CD14-positive monocyte (primary cell): ENCODE data around the gene ME1. TPM values are rescaled to one million over a fixed set of nuclear protein-coding genes. Genes with fewer than 3 reads are reported as not detected.

ENCODE experiments used
- DNase-seq, 3 donors: peaks; one replicate each; pipeline ENCODE4 v3.0.0-alpha.2; 2011 to 2022
- H2AFZ ChIP-seq: 2 replicates; pipeline ENCODE4 v1.6.0; 2012; ENCODE audit warnings: mild to moderate bottlenecking, low read depth, low read length, inconsistent platforms; ENCODE audit not compliant: insufficient read depth, poor library complexity, severe bottlenecking
- H3K27ac ChIP-seq, 2 donors: 1 replicate in 1 of 2; 2 replicates in 1 of 2; pipeline ENCODE4 v1.5.1; 2012 to 2013; ENCODE audit warnings: low read length in 2 of 2, control low read depth in 1 of 2, inconsistent platforms in 1 of 2, low read depth in 1 of 2, mild to moderate bottlenecking in 1 of 2
- H3K27me3 ChIP-seq, 2 donors: one replicate each; pipeline versions ENCODE4 v1.6.0 to v1.6.1; 2011 to 2013; ENCODE audit warnings: low read length in 2 of 2; ENCODE audit not compliant: control insufficient read depth in 2 of 2, insufficient read depth in 2 of 2
- H3K36me3 ChIP-seq, 2 donors: replicated peaks in 1 of 2; 1 replicate in 1 of 2; 2 replicates in 1 of 2; pipeline versions ENCODE4 v1.5.1 to v1.6.1; 2012 to 2013; ENCODE audit warnings: low read length in 2 of 2, control low read depth in 1 of 2, inconsistent platforms in 1 of 2, mild to moderate bottlenecking in 1 of 2; ENCODE audit not compliant: insufficient read depth in 2 of 2, control insufficient read depth in 1 of 2
- H3K4me1 ChIP-seq, 2 donors: 1 replicate in 1 of 2; 2 replicates in 1 of 2; pipeline versions ENCODE4 v1.5.1 to v1.6.1; 2012 to 2013; ENCODE audit warnings: low read length in 2 of 2, control low read depth in 1 of 2, inconsistent platforms in 1 of 2, mild to moderate bottlenecking in 1 of 2, moderate library complexity in 1 of 2; ENCODE audit not compliant: insufficient read depth in 2 of 2, control insufficient read depth in 1 of 2
- H3K4me2 ChIP-seq: replicated peaks from 2 replicates; pipeline ENCODE3; 2012; ENCODE audit warnings: low read length, moderate library complexity, mild to moderate bottlenecking; ENCODE audit not compliant: poor library complexity, severe bottlenecking; ENCODE audit errors: extremely low read depth
- H3K4me3 ChIP-seq, 3 experiments: fragments of 200-600 bp in 1 of 3; sonication (generic) in 1 of 3; replicated peaks in 1 of 3; 1 replicate in 2 of 3; 2 replicates in 1 of 3; pipeline ENCODE4 v1.5.1; 2011 to 2013; ENCODE audit warnings: low read length in 3 of 3, mild to moderate bottlenecking in 3 of 3, control low read depth in 2 of 3, low read depth in 2 of 3, inconsistent platforms in 1 of 3, moderate library complexity in 1 of 3
- H3K79me2 ChIP-seq: 2 replicates; pipeline ENCODE4 v1.6.0; 2012; ENCODE audit warnings: mild to moderate bottlenecking, control low read depth, inconsistent platforms, low read length, moderate library complexity; ENCODE audit not compliant: insufficient read depth
- H3K9ac ChIP-seq: 2 replicates; pipeline ENCODE4 v1.6.0; 2017; ENCODE audit warnings: low read length, mild to moderate bottlenecking; ENCODE audit not compliant: insufficient read depth, poor library complexity, severe bottlenecking
- H3K9me3 ChIP-seq, 2 donors: replicated peaks in 1 of 2; 1 replicate in 1 of 2; 2 replicates in 1 of 2; pipeline versions ENCODE4 v1.5.1 to v1.6.1; 2012 to 2013; ENCODE audit warnings: low read length in 2 of 2, control low read depth in 1 of 2; ENCODE audit not compliant: control insufficient read depth in 1 of 2, insufficient read depth in 1 of 2
- H4K20me1 ChIP-seq: 2 replicates; pipeline ENCODE4 v1.6.0; 2012; ENCODE audit warnings: mild to moderate bottlenecking, low read length, control low read depth, moderate library complexity; ENCODE audit not compliant: insufficient read depth
- H3K27ac Mint-ChIP-seq, 7 donors: one replicate each; pipeline ENCODE4 v1.8.0; 2020; ENCODE audit warnings: mild to moderate bottlenecking in 7 of 7, mixed read lengths in 7 of 7, moderate library complexity in 6 of 7, inconsistent platforms in 2 of 7
- H3K27me3 Mint-ChIP-seq, 3 donors: one replicate each; pipeline ENCODE4 v1.8.0; 2021 to 2022; ENCODE audit warnings: low read depth in 3 of 3, mild to moderate bottlenecking in 3 of 3, mixed read lengths in 3 of 3, moderate library complexity in 3 of 3, inconsistent platforms in 1 of 3
- H3K36me3 Mint-ChIP-seq, 2 donors: one replicate each; pipeline ENCODE4 v1.8.0; 2020; ENCODE audit warnings: mixed read lengths in 2 of 2, inconsistent platforms in 1 of 2, mild to moderate bottlenecking in 1 of 2
- H3K4me1 Mint-ChIP-seq: one replicate; pipeline ENCODE4 v1.8.0; 2020; ENCODE audit warnings: mild to moderate bottlenecking, mixed read lengths
- H3K4me3 Mint-ChIP-seq, 2 donors: one replicate each; pipeline ENCODE4 v1.8.0; 2020; ENCODE audit warnings: mild to moderate bottlenecking in 2 of 2, mixed read lengths in 2 of 2, moderate library complexity in 1 of 2
- H3K9me3 Mint-ChIP-seq, 7 donors: one replicate each; pipeline ENCODE4 v1.8.0; 2020 to 2022; ENCODE audit warnings: mixed read lengths in 7 of 7, mild to moderate bottlenecking in 6 of 7, moderate library complexity in 6 of 7, inconsistent platforms in 2 of 7
- CTCF ChIP-seq: fragments of 200-600 bp; IDR thresholded peaks from one replicate; pipeline ENCODE4 v1.8.0; 2022; ENCODE audit warnings: antibody characterized with exemption, mild to moderate bottlenecking
- WGBS: methylation state at CpG from one replicate; pipeline ENCODE4 v1.1.5; 2013; ENCODE audit warnings: missing lambda C conversion rate; ENCODE audit not compliant: insufficient coverage; 5-methylcytosine and 5-hydroxymethylcytosine counted together
- intact Hi-C, 2 donors: fragments of 100-400 bp; cut with micrococcal nuclease; formaldehyde crosslinking; loops; one replicate each; pipeline versions ENCODE4 v1.15.0 to v1.15.1; 2023
- polyA plus RNA-seq, 3 donors: library from polyadenylated mRNA; depleted of rRNA in 1 of 3; unstranded in 2 of 3; stranded (reverse) in 1 of 3; fragments of 300-500 nt in 2 of 3; fragments of >200 nt in 1 of 3; fragmentation: Illumina TruSeq in 2 of 3; gene quantifications; 1 replicate in 2 of 3; 2 replicates in 1 of 3; pipeline ENCODE4 v1.2.3, GENCODE V29; 2012 to 2021

The ME1 gene
- polyA plus RNA-seq, 3 donors, result 1.3 to 4.0 (median 2.1) TPM

- DNase-seq, result peak; percentile 34 to 57 (median 52)
- TF ChIP-seq CTCF, result peak; percentile 73
- Histone ChIP-seq H3K9ac (no peak overlapping the region), H3K9me3 (no peaks in the 10 kb centered on the region), H2AFZ (no peak overlapping the region), H3K4me2 (no peak overlapping the region), H4K20me1 (no peaks in the 10 kb centered on the region), H3K79me2 (no peaks in the 10 kb centered on the region), H3K4me3 (no peak overlapping the region), H3K27me3 (peaks cover 0 to 2% of the 10 kb centered on the region in 2 donors), H3K27ac (no peak overlapping the region), H3K4me1 (no peaks in the 10 kb centered on the region), H3K36me3 (no peaks in the 10 kb centered on the region)
- Mint-ChIP-seq H3K36me3 (peaks cover 0 to 3% of the 10 kb centered on the region in 2 donors), H3K4me3 (no peak overlapping the region), H3K4me1 (no peaks in the 10 kb centered on the region), H3K27ac (no peak overlapping the region), H3K27me3 (peaks cover 9 to 11% (median 9%) of the 10 kb centered on the region in 3 donors), H3K9me3 (no peaks in the 10 kb centered on the region)
- 100% methylated on average over 1 of the region's 3 CpGs for WGBS
- intact Hi-C loops, result loop anchor here in 1 of 2 donors (2.0 kb wide), 1 partner anchor 95 kb away; the partner anchor contains the start of gene PRSS35
These were observed 12.8 kb downstream of the ME1 start for GRCh38 chr6:83417880-83418663.

DNA sequence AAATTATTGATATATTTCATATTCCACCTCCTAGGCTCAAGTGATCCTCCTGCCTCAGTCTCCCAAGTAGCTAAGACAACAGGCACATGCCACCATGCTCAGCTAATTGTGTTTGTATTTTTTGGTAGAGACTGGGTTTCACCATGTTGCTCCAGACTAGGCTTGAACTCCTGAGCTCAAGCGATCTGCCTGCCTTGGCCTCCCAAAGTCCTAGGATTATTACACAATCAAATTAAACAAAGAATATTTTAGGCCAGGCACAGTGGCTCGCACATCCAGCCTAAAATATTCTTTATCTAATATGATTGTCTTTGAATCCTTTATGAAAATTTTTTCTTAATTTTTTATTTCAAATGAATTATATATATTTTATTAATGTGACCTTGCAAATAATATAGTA, 17.8 kb downstream of the ME1 start:
- no peak overlapping the region for H3K4me2 ChIP-seq
- Mint-ChIP-seq H3K27me3 (peaks cover 3% of the 10 kb centered on the region in 3 donors), H3K4me1 (no peaks in the 10 kb centered on the region), H3K4me3 (no peak overlapping the region), H3K9me3 (peaks cover 0 to 1% (median 0%) of the 10 kb centered on the region in 7 donors), H3K36me3 (no peaks in the 10 kb centered on the region), H3K27ac (no peak overlapping the region)
- H3K9ac ChIP-seq, result no peak overlapping the region
- no peaks in the 10 kb centered on the region for H3K27me3 ChIP-seq
- no peak overlapping the region for H2AFZ ChIP-seq
- no peaks in the 10 kb centered on the region for H4K20me1 ChIP-seq
- H3K79me2 ChIP-seq, result no peaks in the 10 kb centered on the region
- H3K36me3 ChIP-seq, result no peaks in the 10 kb centered on the region
- no peak overlapping the region for H3K4me3 ChIP-seq
- no peak for DNase-seq
- H3K27ac ChIP-seq, result no peak overlapping the region
- no CpG with 5 or more reads among the region's 2 CpGs for WGBS
- no peaks in the 10 kb centered on the region for H3K9me3 ChIP-seq
- no peaks in the 10 kb centered on the region for H3K4me1 ChIP-seq
- intact Hi-C loops, result no loop called here
- no peak for TF ChIP-seq CTCF
